Astrocyte (in vitro differentiated cells and primary cell): ENCODE data around the gene SOX5. TPM values are rescaled to one million over a fixed set of nuclear protein-coding genes. Genes with fewer than 3 reads are reported as not detected.

ENCODE experiments used
- DNase-seq: peaks from one replicate; pipeline ENCODE4 v3.0.0-alpha.2; 2010; ENCODE audit warnings: low read depth
- FAIRE-seq: peaks from 2 replicates; lab custom pipeline; 2011; peaks lifted over from hg19 to GRCh38; lab: Jason Lieb, UNC
- H2AFZ ChIP-seq: 2 replicates; pipeline ENCODE4 v1.6.0; 2012; ENCODE audit warnings: low read depth, low read length, inconsistent platforms
- H3K27ac ChIP-seq: 2 replicates; pipeline ENCODE4 v1.5.1; 2011; ENCODE audit warnings: low read depth, low read length, inconsistent platforms
- H3K27me3 ChIP-seq: 2 replicates; pipeline ENCODE4 v1.6.0; 2011; ENCODE audit warnings: low read length, inconsistent platforms; ENCODE audit not compliant: insufficient read depth
- H3K36me3 ChIP-seq: 2 replicates; pipeline ENCODE4 v1.5.1; 2011; ENCODE audit warnings: low read length, inconsistent platforms; ENCODE audit not compliant: insufficient read depth
- H3K4me1 ChIP-seq: 2 replicates; pipeline ENCODE4 v1.5.1; 2011; ENCODE audit warnings: low read length, inconsistent platforms; ENCODE audit not compliant: insufficient read depth
- H3K4me2 ChIP-seq: 2 replicates; pipeline ENCODE4 v1.6.0; 2012; ENCODE audit warnings: low read length, inconsistent platforms
- H3K4me3 ChIP-seq: 2 replicates; pipeline ENCODE4 v1.5.1; 2011; ENCODE audit warnings: low read depth, mild to moderate bottlenecking, low read length, inconsistent platforms; ENCODE audit not compliant: insufficient read depth
- H3K79me2 ChIP-seq: 2 replicates; pipeline ENCODE4 v1.6.0; 2012; ENCODE audit warnings: mild to moderate bottlenecking, low read length, inconsistent platforms; ENCODE audit not compliant: insufficient read depth
- H3K9ac ChIP-seq: 2 replicates; pipeline ENCODE4 v1.6.0; 2012; ENCODE audit warnings: mild to moderate bottlenecking, low read length, inconsistent platforms
- H3K9me3 ChIP-seq: 2 replicates; pipeline ENCODE4 v1.5.1; 2012; ENCODE audit warnings: low read depth, mild to moderate bottlenecking, low read length, inconsistent platforms; ENCODE audit not compliant: insufficient read depth
- H4K20me1 ChIP-seq: 2 replicates; pipeline ENCODE4 v1.6.0; 2012; ENCODE audit warnings: low read length, inconsistent platforms; ENCODE audit not compliant: insufficient read depth
- H3K27ac Mint-ChIP-seq: one replicate; pipeline ENCODE4 v1.8.0; 2021; ENCODE audit warnings: mild to moderate bottlenecking, mixed read lengths; ENCODE audit not compliant: unreplicated experiment
- H3K27me3 Mint-ChIP-seq: one replicate; pipeline ENCODE4 v1.8.0; 2021; ENCODE audit warnings: low read depth, mixed read lengths; ENCODE audit not compliant: unreplicated experiment
- H3K36me3 Mint-ChIP-seq: one replicate; pipeline ENCODE4 v1.8.0; 2021; ENCODE audit warnings: low read depth, mixed read lengths; ENCODE audit not compliant: unreplicated experiment
- H3K4me1 Mint-ChIP-seq: one replicate; pipeline ENCODE4 v1.8.0; 2021; ENCODE audit warnings: low read depth, mixed read lengths; ENCODE audit not compliant: unreplicated experiment
- H3K4me3 Mint-ChIP-seq: one replicate; pipeline ENCODE4 v1.8.0; 2021; ENCODE audit warnings: mild to moderate bottlenecking, moderate library complexity, mixed read lengths; ENCODE audit not compliant: unreplicated experiment
- H3K9me3 Mint-ChIP-seq: one replicate; pipeline ENCODE4 v1.8.0; 2021; ENCODE audit warnings: mild to moderate bottlenecking, mixed read lengths; ENCODE audit not compliant: unreplicated experiment
- CTCF ChIP-seq: IDR thresholded peaks from 2 replicates; pipeline ENCODE4 v1.5.1; 2011; ENCODE audit warnings: low read depth, mild to moderate bottlenecking, inconsistent platforms, low read length, moderate library complexity; ENCODE audit not compliant: insufficient read depth
- EZH2 ChIP-seq: IDR thresholded peaks from 2 replicates; pipeline ENCODE4 v1.6.1; 2012; ENCODE audit warnings: mild to moderate bottlenecking, low read length, inconsistent platforms; ENCODE audit not compliant: insufficient read depth
- total RNA-seq: library from RNA; stranded (reverse); gene quantifications from 2 replicates; pipeline ENCODE4 v1.2.1, GENCODE V29; 2021

SOX5 gene
- total RNA-seq, 1 donor from 2014 or later: 13.7 TPM

GRCh38 chr12:23708185-23708837, 241.2 kb downstream of the SOX5 start:
- Histone ChIP-seq H2AFZ (no peak overlapping the region), H3K9ac (no peak overlapping the region), H3K36me3 (no peaks in the 10 kb centered on the region), H3K27me3 (no peaks in the 10 kb centered on the region), H4K20me1 (no peaks in the 10 kb centered on the region), H3K4me2 (no peak overlapping the region), H3K4me3 (no peak overlapping the region), H3K27ac (no peak overlapping the region), H3K9me3 (no peaks in the 10 kb centered on the region), H3K79me2 (no peaks in the 10 kb centered on the region), H3K4me1 (no peaks in the 10 kb centered on the region)
- FAIRE-seq (no peak), DNase-seq (no peak)
- Mint-ChIP-seq H3K27ac (no peak overlapping the region), H3K27me3 (no peaks in the 10 kb centered on the region), H3K4me1 (no peaks in the 10 kb centered on the region), H3K9me3 (no peaks in the 10 kb centered on the region), H3K36me3 (peaks cover 2% of the 10 kb centered on the region), H3K4me3 (no peak overlapping the region)
- TF ChIP-seq EZH2 (no peak), CTCF (no peak)

- H3K36me3 ChIP-seq: no peaks in the 10 kb centered on the region
- TF ChIP-seq EZH2: no peak
- TF ChIP-seq CTCF: no peak
- H3K9ac ChIP-seq: no peak overlapping the region
- no peaks in the 10 kb centered on the region for H3K79me2 ChIP-seq
- H3K27ac ChIP-seq: no peak overlapping the region
- no peak overlapping the region for H3K4me3 ChIP-seq
- H3K27me3 ChIP-seq: no peaks in the 10 kb centered on the region
- H3K27ac Mint-ChIP-seq: no peak overlapping the region
- H3K4me1 Mint-ChIP-seq: no peaks in the 10 kb centered on the region
- DNase-seq: peak; percentile 0
- no peaks in the 10 kb centered on the region for H3K27me3 Mint-ChIP-seq
- H3K4me3 Mint-ChIP-seq: no peak overlapping the region
- H3K4me1 ChIP-seq: no peaks in the 10 kb centered on the region
- no peak overlapping the region for H3K4me2 ChIP-seq
- H2AFZ ChIP-seq: no peak overlapping the region
- H4K20me1 ChIP-seq: no peaks in the 10 kb centered on the region
- FAIRE-seq: no peak
- H3K9me3 ChIP-seq: no peaks in the 10 kb centered on the region
- no peaks in the 10 kb centered on the region for H3K9me3 Mint-ChIP-seq
- peaks cover 2% of the 10 kb centered on the region for H3K36me3 Mint-ChIP-seq
These were observed 242.2 kb downstream of the SOX5 start for GRCh38 chr12:23707270-23707669.
